Cardiac muscle cell (in vitro differentiated cells and primary cell): ENCODE measurements around the gene MSANTD7. TPM values are rescaled to one million over a fixed set of nuclear protein-coding genes. Genes with fewer than 3 reads are reported as not detected.
"Not testable (repeated sequence)": the region's sequence is repeated elsewhere in the genome, so short reads cannot be mapped to it uniquely, and the experiment has no call there.

ENCODE experiments used
- DNase-seq, 2 donors: peaks; one replicate each; pipeline versions ENCODE4 v3.0.0 to v3.0.0-alpha.2; 2010 to 2017; ENCODE audit warnings: low read depth in 1 of 2, low spot score in 1 of 2
- H3K27ac ChIP-seq: fragments of 200-600 bp; sonication (generic); 2 replicates; pipeline ENCODE4 v1.5.1; 2016
- H3K27me3 ChIP-seq: fragments of 200-600 bp; sonication (generic); 2 replicates; pipeline ENCODE4 v1.6.0; 2016; ENCODE audit warnings: control low read depth
- H3K36me3 ChIP-seq: fragments of 200-600 bp; sonication (generic); 2 replicates; pipeline ENCODE4 v1.5.1; 2016; ENCODE audit warnings: control low read depth
- H3K4me1 ChIP-seq: fragments of 200-600 bp; sonication (generic); 2 replicates; pipeline ENCODE4 v1.8.1; 2017; ENCODE audit warnings: low read depth, mild to moderate bottlenecking, mixed run types
- H3K4me3 ChIP-seq: fragments of 200-600 bp; sonication (generic); 2 replicates; pipeline ENCODE4 v1.5.1; 2016; ENCODE audit warnings: mild to moderate bottlenecking
- H3K9me3 ChIP-seq: fragments of 200-600 bp; sonication (generic); 2 replicates; pipeline ENCODE4 v1.5.1; 2017; ENCODE audit warnings: low read depth, mild to moderate bottlenecking, control low read depth
- CTCF ChIP-seq: IDR thresholded peaks from 2 replicates; pipeline ENCODE4 v1.5.1; 2012; ENCODE audit warnings: low read depth, mild to moderate bottlenecking, low read length
- polyA plus RNA-seq: library from polyadenylated mRNA; unstranded; fragments of >200 nt; fragmentation: Nextera tagmentation; extraction: Ambion mirVana; gene quantifications from 2 replicates; pipeline ENCODE4 v1.2.1, GENCODE V29; 2016
- total RNA-seq: library from RNA; depleted of rRNA; stranded (reverse); fragments of >200 nt; gene quantifications from 2 replicates; pipeline ENCODE4 v1.2.3, GENCODE V29; 2016

MSANTD7 gene
- total and polyA plus RNA-seq, 2 experiments from 2014 or later = 10.1 to 16.0 TPM

GRCh38 chr10:14855453-14855852 is 17.3 kb downstream of the MSANTD7 start:
- H3K4me3 ChIP-seq = no peak overlapping the region
- no peak for TF ChIP-seq CTCF
- no peak for DNase-seq
- no peaks in the 10 kb centered on the region for H3K9me3 ChIP-seq
- H3K27me3 ChIP-seq = no peaks in the 10 kb centered on the region
- H3K27ac ChIP-seq = no peak overlapping the region
- H3K4me1 ChIP-seq = no peaks in the 10 kb centered on the region
- H3K36me3 ChIP-seq = peaks cover 25% of the 10 kb centered on the region

- H3K4me1 ChIP-seq = no peaks in the 10 kb centered on the region
- H3K9me3 ChIP-seq = no peaks in the 10 kb centered on the region
- DNase-seq = no peak
- TF ChIP-seq CTCF = no peak
- H3K36me3 ChIP-seq = peaks cover 18% of the 10 kb centered on the region
- H3K4me3 ChIP-seq = no peak overlapping the region
- H3K27ac ChIP-seq = no peak overlapping the region
- H3K27me3 ChIP-seq = no peaks in the 10 kb centered on the region
Observed at GRCh38 chr10:14858338-14858960, 20.3 kb downstream of the MSANTD7 start.

- no peak overlapping the region for H3K27ac ChIP-seq
- peaks cover 15% of the 10 kb centered on the region for H3K36me3 ChIP-seq
Observed at GRCh38 chr10:14859043-14859442, 20.9 kb downstream of the MSANTD7 start.

GRCh38 chr10:14859775-14860174 is 21.7 kb downstream of the MSANTD7 start:
- Histone ChIP-seq H3K36me3 (peaks cover 14% of the 10 kb centered on the region), H3K4me3 (no peak overlapping the region), H3K27me3 (no peaks in the 10 kb centered on the region), H3K4me1 (no peaks in the 10 kb centered on the region), H3K27ac (no peak overlapping the region), H3K9me3 (no peaks in the 10 kb centered on the region)
- no peak for TF ChIP-seq CTCF
- no peak for DNase-seq

More at GRCh38 chr10:14859043-14859442, 20.9 kb downstream of the MSANTD7 start:
- Histone ChIP-seq H3K4me3 (no peak overlapping the region), H3K27me3 (no peaks in the 10 kb centered on the region), H3K4me1 (no peaks in the 10 kb centered on the region), H3K9me3 (no peaks in the 10 kb centered on the region)
- no peak for DNase-seq
- no peak for TF ChIP-seq CTCF

GRCh38 chr10:14860791-14861190 is 22.7 kb downstream of the MSANTD7 start:
- DNase-seq = no peak
- Histone ChIP-seq H3K4me3 (no peak overlapping the region), H3K36me3 (peaks cover 14% of the 10 kb centered on the region), H3K9me3 (no peaks in the 10 kb centered on the region), H3K27ac (no peak overlapping the region), H3K27me3 (no peaks in the 10 kb centered on the region), H3K4me1 (no peaks in the 10 kb centered on the region)
- TF ChIP-seq CTCF = no peak

- not testable (repeated sequence) for H3K4me1 ChIP-seq, H3K9me3 ChIP-seq, H3K27ac ChIP-seq, H3K27me3 ChIP-seq, H3K4me3 ChIP-seq, DNase-seq
- H3K36me3 ChIP-seq = peaks cover 23% of the 10 kb centered on the region
Observed at GRCh38 chr10:14864466-14864865, 26.4 kb downstream of the MSANTD7 start.

- H3K4me1 ChIP-seq, H3K27ac ChIP-seq, H3K27me3 ChIP-seq, H3K4me3 ChIP-seq, H3K9me3 ChIP-seq, DNase-seq: not testable (repeated sequence)
- H3K36me3 ChIP-seq = peaks cover 23% of the 10 kb centered on the region
Observed at GRCh38 chr10:14864871-14865270, 26.8 kb downstream of the MSANTD7 start.
